Mesothelial cell of epicardium (in vitro differentiated cells): ENCODE results near the gene RNF31. TPM values are rescaled to one million over a fixed set of nuclear protein-coding genes. Genes with fewer than 3 reads are reported as not detected.

Experiments
- DNase-seq, 2 experiments: peaks; one replicate each; pipeline ENCODE4 v3.0.0; 2021; ENCODE audit warnings: low spot score in 2 of 2; ENCODE audit not compliant: unreplicated experiment in 2 of 2
- H3K27ac Mint-ChIP-seq: 2 replicates; pipeline ENCODE4 v1.8.0; 2021; ENCODE audit warnings: mixed read lengths
- H3K27me3 Mint-ChIP-seq: 2 replicates; pipeline ENCODE4 v1.8.0; 2021; ENCODE audit warnings: low read depth, mixed read lengths
- H3K36me3 Mint-ChIP-seq: 2 replicates; pipeline ENCODE4 v1.8.0; 2021; ENCODE audit warnings: mixed read lengths
- H3K4me1 Mint-ChIP-seq: 2 replicates; pipeline ENCODE4 v1.8.0; 2021; ENCODE audit warnings: mixed read lengths
- H3K4me3 Mint-ChIP-seq: 2 replicates; pipeline ENCODE4 v1.8.0; 2021; ENCODE audit warnings: mild to moderate bottlenecking, moderate library complexity, mixed read lengths
- H3K9me3 Mint-ChIP-seq: 2 replicates; pipeline ENCODE4 v1.8.0; 2021; ENCODE audit warnings: mixed read lengths
- microRNA-seq: library from miRNA; unstranded; fragments of <30 nt; microRNA quantifications from one replicate; pipeline ENCODE4 v1.2.0, GENCODE V29; 2021; ENCODE audit warnings: inconsistent platforms, mixed read lengths
- total RNA-seq: library from RNA; stranded (reverse); gene quantifications from 3 replicates; pipeline ENCODE4 v1.2.1, GENCODE V29; 2021
- TF ChIP-seq, protein P1 (sequence below): fragments of 200-600 bp; sonication (generic); IDR thresholded peaks from one replicate; pipeline ENCODE4 v1.5.0; 2021; ENCODE audit warnings: antibody characterized with exemption; ENCODE audit not compliant: unreplicated experiment

Gene RNF31
- total RNA-seq, 1 donor from 2014 or later, result 90.5 TPM

DNA sequence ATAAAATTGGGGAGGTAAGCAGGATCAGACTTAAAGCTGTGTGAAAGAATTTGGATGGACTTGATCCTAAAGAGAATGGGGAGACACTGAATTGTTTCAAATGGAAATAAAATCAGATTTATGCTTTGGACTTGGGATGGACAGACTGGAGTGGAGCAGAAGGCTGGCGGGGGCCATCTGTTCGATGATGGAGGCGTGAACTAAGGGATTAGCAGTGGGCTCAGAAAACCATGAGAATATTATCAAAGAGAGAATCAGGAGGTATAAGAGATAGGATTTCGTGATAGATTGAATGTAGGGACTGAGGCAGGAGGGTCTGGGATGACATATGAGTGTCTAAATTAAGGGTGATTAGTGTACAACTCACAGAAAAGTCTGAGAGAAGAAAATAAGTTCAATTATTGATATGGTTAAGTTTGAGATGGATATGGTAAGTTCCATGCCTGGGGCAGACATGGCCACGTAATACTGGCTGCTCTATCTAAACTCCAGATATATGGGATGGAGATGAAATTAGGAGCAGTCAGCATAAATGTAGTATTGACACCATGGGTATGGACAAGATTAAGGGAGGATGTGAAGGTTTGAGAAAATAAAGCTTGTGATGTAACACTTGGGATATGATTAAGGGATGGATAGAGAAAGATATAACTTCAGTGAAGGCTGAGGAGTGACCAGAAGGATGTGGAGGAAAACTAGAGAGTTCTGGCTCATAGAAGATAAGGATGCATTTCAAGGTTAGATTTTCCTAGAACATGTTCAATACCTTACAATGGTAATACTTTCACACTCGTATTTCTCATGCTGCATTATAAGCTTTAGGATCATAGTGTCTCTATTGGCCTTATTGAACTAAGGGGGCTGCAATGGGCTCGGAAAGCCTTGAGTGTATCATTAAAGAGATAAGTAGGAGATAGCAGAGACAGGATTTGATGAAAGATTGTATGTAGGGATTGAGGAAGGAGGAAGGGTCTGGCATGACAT, 57.2 kb downstream of the RNF31 start:
- H3K9me3 Mint-ChIP-seq, result peaks cover 17% of the 10 kb centered on the region
- no peaks in the 10 kb centered on the region for H3K4me1 Mint-ChIP-seq
- H3K27ac Mint-ChIP-seq, result no peak overlapping the region
- H3K4me3 Mint-ChIP-seq, result no peak overlapping the region
- TF ChIP-seq, protein P1, sequence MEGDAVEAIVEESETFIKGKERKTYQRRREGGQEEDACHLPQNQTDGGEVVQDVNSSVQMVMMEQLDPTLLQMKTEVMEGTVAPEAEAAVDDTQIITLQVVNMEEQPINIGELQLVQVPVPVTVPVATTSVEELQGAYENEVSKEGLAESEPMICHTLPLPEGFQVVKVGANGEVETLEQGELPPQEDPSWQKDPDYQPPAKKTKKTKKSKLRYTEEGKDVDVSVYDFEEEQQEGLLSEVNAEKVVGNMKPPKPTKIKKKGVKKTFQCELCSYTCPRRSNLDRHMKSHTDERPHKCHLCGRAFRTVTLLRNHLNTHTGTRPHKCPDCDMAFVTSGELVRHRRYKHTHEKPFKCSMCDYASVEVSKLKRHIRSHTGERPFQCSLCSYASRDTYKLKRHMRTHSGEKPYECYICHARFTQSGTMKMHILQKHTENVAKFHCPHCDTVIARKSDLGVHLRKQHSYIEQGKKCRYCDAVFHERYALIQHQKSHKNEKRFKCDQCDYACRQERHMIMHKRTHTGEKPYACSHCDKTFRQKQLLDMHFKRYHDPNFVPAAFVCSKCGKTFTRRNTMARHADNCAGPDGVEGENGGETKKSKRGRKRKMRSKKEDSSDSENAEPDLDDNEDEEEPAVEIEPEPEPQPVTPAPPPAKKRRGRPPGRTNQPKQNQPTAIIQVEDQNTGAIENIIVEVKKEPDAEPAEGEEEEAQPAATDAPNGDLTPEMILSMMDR, result no peak
- no peaks in the 10 kb centered on the region for H3K27me3 Mint-ChIP-seq
- DNase-seq, result no peak
- H3K36me3 Mint-ChIP-seq, result peaks cover 61% of the 10 kb centered on the region

DNA sequence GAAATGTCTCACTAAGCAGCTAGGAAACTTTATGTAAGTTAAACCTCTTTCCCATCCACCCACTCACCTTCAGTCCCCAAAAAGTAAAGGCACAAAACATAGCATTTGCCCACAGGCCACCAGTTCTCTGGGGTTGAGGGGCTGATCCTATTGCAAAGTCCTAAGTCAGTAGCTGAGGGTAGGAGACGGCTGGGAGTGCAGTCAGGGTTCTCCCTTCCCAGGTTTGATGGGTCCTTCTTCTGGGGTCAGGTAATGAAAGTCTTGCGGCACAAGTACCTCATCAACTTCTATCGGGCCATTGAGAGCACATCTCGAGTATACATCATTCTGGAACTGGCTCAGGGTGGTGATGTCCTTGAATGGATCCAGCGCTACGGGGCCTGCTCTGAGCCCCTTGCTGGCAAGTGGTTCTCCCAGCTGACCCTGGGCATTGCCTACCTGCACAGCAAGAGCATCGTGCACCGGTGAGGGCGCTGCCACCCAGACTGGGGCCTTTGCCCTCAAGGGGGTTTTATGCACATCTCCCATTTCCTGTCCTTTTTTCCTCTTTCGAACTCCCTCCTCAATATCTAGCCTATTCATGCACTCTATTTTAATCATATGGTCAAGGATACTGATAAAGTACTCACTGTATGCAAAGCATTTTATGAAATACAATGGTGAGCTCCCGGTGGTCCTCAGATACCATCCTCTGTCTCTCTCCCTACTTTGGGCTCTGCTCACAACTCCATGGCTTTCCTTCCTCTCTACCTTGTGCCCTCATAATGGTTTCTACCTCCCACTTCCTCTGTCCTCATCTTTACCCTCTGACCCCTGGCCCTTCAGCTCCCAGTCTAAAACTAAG, 59.2 kb downstream of the RNF31 start:
- TF ChIP-seq, protein P1, result no peak
- Mint-ChIP-seq H3K4me3 (no peak overlapping the region), H3K36me3 (peaks cover 62% of the 10 kb centered on the region), H3K27me3 (no peaks in the 10 kb centered on the region), H3K27ac (no peak overlapping the region), H3K4me1 (peaks cover 1% of the 10 kb centered on the region), H3K9me3 (peaks cover 14% of the 10 kb centered on the region)
- DNase-seq, result no peak

DNA sequence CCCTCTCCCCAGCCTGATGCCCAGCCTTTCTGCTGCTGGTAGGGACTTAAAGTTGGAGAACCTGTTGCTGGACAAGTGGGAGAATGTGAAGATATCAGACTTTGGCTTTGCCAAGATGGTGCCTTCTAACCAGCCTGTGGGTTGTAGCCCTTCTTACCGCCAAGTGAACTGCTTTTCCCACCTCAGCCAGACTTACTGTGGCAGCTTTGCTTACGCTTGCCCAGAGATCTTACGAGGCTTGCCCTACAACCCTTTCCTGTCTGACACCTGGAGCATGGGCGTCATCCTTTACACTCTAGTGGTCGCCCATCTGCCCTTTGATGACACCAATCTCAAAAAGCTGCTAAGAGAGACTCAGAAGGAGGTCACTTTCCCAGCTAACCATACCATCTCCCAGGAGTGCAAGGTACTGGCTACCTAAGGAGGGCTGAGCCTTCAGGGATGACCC, 59.8 kb downstream of the RNF31 start:
- no peaks in the 10 kb centered on the region for H3K27me3 Mint-ChIP-seq
- H3K4me1 Mint-ChIP-seq, result peaks cover 5% of the 10 kb centered on the region
- peaks cover 9% of the 10 kb centered on the region for H3K9me3 Mint-ChIP-seq
- no peak overlapping the region for H3K4me3 Mint-ChIP-seq
- DNase-seq, result no peak
- TF ChIP-seq, protein P1, result no peak
- H3K27ac Mint-ChIP-seq, result no peak overlapping the region
- H3K36me3 Mint-ChIP-seq, result peaks cover 58% of the 10 kb centered on the region

DNA sequence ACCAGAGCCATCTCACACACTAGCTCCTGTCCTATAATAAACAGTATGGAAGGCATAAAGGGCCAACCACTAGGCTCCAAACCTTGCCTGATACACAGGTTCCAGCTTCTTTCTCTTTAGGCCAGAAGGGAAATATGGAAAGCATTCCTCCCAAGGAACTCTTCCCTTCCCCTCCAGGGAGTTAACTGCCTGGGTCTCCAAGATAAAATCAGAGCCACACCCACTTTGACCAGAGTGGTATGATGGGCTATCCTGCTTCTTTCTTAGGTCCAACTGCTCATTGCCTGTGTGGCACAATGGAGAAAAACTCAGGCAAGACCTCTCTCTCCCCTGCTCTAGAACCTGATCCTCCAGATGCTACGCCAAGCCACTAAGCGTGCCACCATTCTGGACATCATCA, 60.3 kb downstream of the RNF31 start:
- Mint-ChIP-seq H3K27ac (no peak overlapping the region), H3K36me3 (peaks cover 53% of the 10 kb centered on the region), H3K27me3 (no peaks in the 10 kb centered on the region), H3K4me3 (no peak overlapping the region), H3K4me1 (peaks cover 7% of the 10 kb centered on the region), H3K9me3 (peaks cover 6% of the 10 kb centered on the region)
- TF ChIP-seq, protein P1, result no peak
- DNase-seq, result no peak

Small RNA genes lying within 50 kb of the gene (microRNA-seq; reads per million reads assigned to microRNA genes)
- not detected for gene MIR7703

Other genes with a start within 250 kb of the RNF31 start
- 20.9 to 23.7 TPM (median 22.0 TPM) in 3 replicates for gene DHRS4, start 193.7 kb upstream of the RNF31 start, total RNA-seq
- 19.1 to 23.2 TPM (median 22.5 TPM) in 3 replicates for gene DHRS4L2, start 158.6 kb upstream of the RNF31 start, total RNA-seq
- 1.1 to 1.6 TPM (median 1.4 TPM) in 3 replicates for gene CARMIL3, start 95.5 kb upstream of the RNF31 start, total RNA-seq
- gene CPNE6, start 75.9 kb upstream of the RNF31 start, total RNA-seq, result not detected in 3 replicates
- gene PCK2, start 53.2 kb upstream of the RNF31 start, total RNA-seq, result 18.9 to 22.2 TPM (median 20.6 TPM) in 3 replicates
- gene DCAF11, start 32.7 kb upstream of the RNF31 start, total RNA-seq, result 62.3 to 71.1 TPM (median 63.7 TPM) in 3 replicates
- gene NRL, start 32.5 kb upstream of the RNF31 start, total RNA-seq, result 1.5 to 2.0 TPM (median 1.8 TPM) in 3 replicates
- gene FITM1, start 16.8 kb upstream of the RNF31 start, total RNA-seq, result 0.75 to 1.5 TPM (median 1.0 TPM) in 3 replicates
- gene PSME1, start 11.3 kb upstream of the RNF31 start, total RNA-seq, result 148 to 154 TPM (median 154 TPM) in 3 replicates
- 17.7 to 21.3 TPM (median 21.2 TPM) in 3 replicates for gene EMC9, start 5.9 kb upstream of the RNF31 start, total RNA-seq
- 143 to 149 TPM (median 148 TPM) in 3 replicates for gene PSME2, start 888 bp upstream of the RNF31 start, total RNA-seq
- gene IRF9, start 13.8 kb downstream of the RNF31 start, total RNA-seq, result 244 to 274 TPM (median 250 TPM) in 3 replicates
- gene REC8, start 24.6 kb downstream of the RNF31 start, total RNA-seq, result 465 to 486 TPM (median 484 TPM) in 3 replicates
- 38.4 to 43.2 TPM (median 39.3 TPM) in 3 replicates for gene IPO4, start 41.3 kb downstream of the RNF31 start, total RNA-seq
- gene TM9SF1, start 47.9 kb downstream of the RNF31 start, total RNA-seq, result 44.9 to 45.8 TPM (median 45.7 TPM) in 3 replicates
- gene TSSK4, start 58.2 kb downstream of the RNF31 start, total RNA-seq, result 0.29 to 0.49 TPM (median 0.31 TPM) in 3 replicates
- gene CHMP4A, start 66.0 kb downstream of the RNF31 start, total RNA-seq, result 38.4 to 48.0 TPM (median 44.7 TPM) in 3 replicates
- 18.0 to 18.4 TPM (median 18.3 TPM) in 3 replicates for gene MDP1, start 68.6 kb downstream of the RNF31 start, total RNA-seq
- gene NEDD8, start 84.9 kb downstream of the RNF31 start, total RNA-seq, result 148 to 156 TPM (median 155 TPM) in 3 replicates
- gene GMPR2, start 85.4 kb downstream of the RNF31 start, total RNA-seq, result 72.5 to 78.7 TPM (median 74.1 TPM) in 3 replicates
- gene TINF2, start 95.1 kb downstream of the RNF31 start, total RNA-seq, result 49.1 to 55.2 TPM (median 51.1 TPM) in 3 replicates
- gene TGM1, start 115.7 kb downstream of the RNF31 start, total RNA-seq, result 9.5 to 12.1 TPM (median 10.2 TPM) in 3 replicates
- 28.7 to 34.5 TPM (median 31.2 TPM) in 3 replicates for gene RABGGTA, start 124.1 kb downstream of the RNF31 start, total RNA-seq
- gene DHRS1, start 152.3 kb downstream of the RNF31 start, total RNA-seq, result 38.3 to 41.4 TPM (median 39.8 TPM) in 3 replicates
- 27.8 to 30.8 TPM (median 28.8 TPM) in 3 replicates for gene NOP9, start 152.4 kb downstream of the RNF31 start, total RNA-seq
- not detected in 3 replicates for gene CIDEB, start 160.5 kb downstream of the RNF31 start, total RNA-seq
- gene LTB4R2, start 162.6 kb downstream of the RNF31 start, total RNA-seq, result 13.0 to 14.9 TPM (median 14.8 TPM) in 3 replicates
- 10.7 to 11.8 TPM (median 11.1 TPM) in 3 replicates for gene LTB4R, start 164.0 kb downstream of the RNF31 start, total RNA-seq
- gene ADCY4, start 187.6 kb downstream of the RNF31 start, total RNA-seq, result 2.8 to 3.4 TPM (median 3.4 TPM) in 3 replicates
- gene RIPK3, start 192.5 kb downstream of the RNF31 start, total RNA-seq, result 1.9 to 2.2 TPM (median 2.0 TPM) in 3 replicates
- gene NFATC4, start 220.7 kb downstream of the RNF31 start, total RNA-seq, result 291 to 298 TPM (median 292 TPM) in 3 replicates